PC-3 (cell line): ENCODE results near the gene LLGL2. TPM values are rescaled to one million over a fixed set of nuclear protein-coding genes. Genes with fewer than 3 reads are reported as not detected.

Experiments used
- ATAC-seq: fragments of 200-7000 bp; cut with Tn5 transposase; 2 replicates; pipeline ENCODE4 v1.9.1; 2020; ENCODE audit warnings: mild to moderate bottlenecking, moderate library complexity
- BruUV-seq: library from RNA; stranded (reverse); fragments of 400-500 nt; replicated peaks from 2 replicates; lab custom pipeline; 2021; lab: Mats Ljungman, UMichigan
- CTCF ChIA-PET: fragments of 300-600 bp; sonication (Branson Sonifier 250); formaldehyde crosslinking; loops from one replicate; lab custom pipeline; 2022; ENCODE audit warnings: antibody characterized with exemption; lab: Charles Lee
- POLR2A ChIA-PET: fragments of 300-600 bp; sonication (Branson Sonifier 250); formaldehyde crosslinking; loops from one replicate; lab custom pipeline; 2022; ENCODE audit warnings: antibody characterized with exemption; ENCODE audit not compliant: unreplicated experiment; lab: Charles Lee
- DNase-seq: peaks from one replicate; pipeline ENCODE4 v3.0.0-alpha.2; 2015
- H2AFZ ChIP-seq: fragments of 300-600 bp; sonication (generic); 2 replicates; pipeline ENCODE4 v1.6.0; 2016; ENCODE audit warnings: antibody characterized with exemption, low read length
- H3F3A ChIP-seq: fragments of 300-600 bp; sonication (generic); one replicate; pipeline ENCODE4 v1.6.0; 2017; ENCODE audit warnings: antibody characterized with exemption, low read length, control low read depth, mild to moderate bottlenecking; ENCODE audit not compliant: unreplicated experiment
- H3K27ac ChIP-seq: fragments of 300-600 bp; sonication (generic); 2 replicates; pipeline ENCODE4 v1.5.1; 2016; ENCODE audit warnings: mild to moderate bottlenecking, low read length
- H3K27me3 ChIP-seq: fragments of 300-600 bp; sonication (generic); 2 replicates; pipeline ENCODE4 v1.6.1; 2016; ENCODE audit warnings: low read length, mixed read lengths
- H3K36me3 ChIP-seq: fragments of 300-600 bp; sonication (generic); 2 replicates; pipeline ENCODE4 v1.6.1; 2016; ENCODE audit warnings: low read depth, mixed run types, low read length, mixed read lengths
- H3K4me1 ChIP-seq: fragments of 300-600 bp; sonication (generic); 2 replicates; pipeline ENCODE4 v1.5.1; 2016; ENCODE audit warnings: low read length; ENCODE audit not compliant: insufficient read depth
- H3K4me2 ChIP-seq: fragments of 300-600 bp; sonication (generic); 2 replicates; pipeline ENCODE4 v1.6.0; 2016; ENCODE audit warnings: low read length
- H3K4me3 ChIP-seq: fragments of 300-600 bp; sonication (generic); 2 replicates; pipeline ENCODE4 v1.5.1; 2016; ENCODE audit warnings: mild to moderate bottlenecking, low read length, mixed read lengths
- H3K79me2 ChIP-seq: fragments of 300-600 bp; sonication (generic); 2 replicates; pipeline ENCODE4 v1.6.1; 2017; ENCODE audit warnings: low read length, mixed read lengths
- H3K9ac ChIP-seq: fragments of 300-600 bp; sonication (generic); 2 replicates; pipeline ENCODE4 v1.6.0; 2016; ENCODE audit warnings: mild to moderate bottlenecking, low read length
- H3K9me2 ChIP-seq: fragments of 300-600 bp; sonication (generic); replicated peaks from 2 replicates; pipeline ENCODE4 v1.6.1; 2016; ENCODE audit warnings: mixed run types, low read length, mixed read lengths
- H3K9me3 ChIP-seq: fragments of 300-600 bp; sonication (generic); 2 replicates; pipeline ENCODE4 v1.6.1; 2016; ENCODE audit warnings: low read length, mixed read lengths
- H4K20me1 ChIP-seq: fragments of 300-600 bp; sonication (generic); 2 replicates; pipeline ENCODE4 v1.6.1; 2016; ENCODE audit warnings: low read length, mixed read lengths
- CTCF ChIP-seq: fragments of 300-600 bp; sonication (generic); conservative IDR thresholded peaks from 2 replicates; pipeline ENCODE4 v1.5.1; 2017; ENCODE audit warnings: antibody characterized with exemption, low read depth, mild to moderate bottlenecking, low read length
- EZH2 ChIP-seq: fragments of 300-600 bp; sonication (generic); IDR thresholded peaks from one replicate; pipeline ENCODE4 v1.6.1; 2017; ENCODE audit warnings: antibody characterized with exemption, mild to moderate bottlenecking, low read length; ENCODE audit not compliant: unreplicated experiment
- EZH2phosphoT487 ChIP-seq: fragments of 300-600 bp; sonication (generic); IDR thresholded peaks from 2 replicates; pipeline ENCODE4 v1.6.1; 2018; ENCODE audit warnings: mild to moderate bottlenecking, antibody characterized with exemption, low read length, borderline replicate concordance
- intact Hi-C: fragments of 100-400 bp; cut with micrococcal nuclease; formaldehyde crosslinking; loops from 2 replicates; pipeline ENCODE4 v1.9.0; 2023
- total RNA-seq: library from RNA; depleted of rRNA; stranded (reverse); fragments of >200 nt; gene quantifications from 2 replicates; pipeline ENCODE4 v1.2.3, GENCODE V29; 2014

The LLGL2 gene
- total RNA-seq, 1 experiment from 2014 or later = 92.9 TPM

GRCh38 chr17:75548813-75549212, 23.3 kb downstream of the LLGL2 start:
- peak overlapping the region; percentile 63; the same call in 1 of the 2 replicates for H2AFZ ChIP-seq
- H3K9me3 ChIP-seq = no peaks in the 10 kb centered on the region
- H3K4me2 ChIP-seq = peak overlapping the region; percentile 89
- H3F3A ChIP-seq = no peaks in the 10 kb centered on the region
- ATAC-seq = peak; percentile 8; the same call in 1 of the 2 replicates
- peaks cover 4% of the 10 kb centered on the region for H3K79me2 ChIP-seq
- 0 out of 2 replicates have a peak, but pooled peaks cover 1% of the 10 kb centered on the region for H3K36me3 ChIP-seq
- DNase-seq = no peak
- POLR2A ChIA-PET = no interaction called here
- H3K27me3 ChIP-seq = no peaks in the 10 kb centered on the region
- no peaks in the 10 kb centered on the region for H3K9me2 ChIP-seq
- H3K27ac ChIP-seq = peak overlapping the region; percentile 98
- H3K4me3 ChIP-seq = peak overlapping the region; percentile 5; the same call in 1 of the 2 replicates
- BruUV-seq = no TSS peak
- H3K9ac ChIP-seq = peak overlapping the region; percentile 91
- CTCF ChIA-PET = interaction anchor here (0.5 to 2.9 kb wide), 3 partner anchors 24 to 53 kb away, joined by 4 to 18 read pairs (median 4); partner anchors contain the start of genes LLGL2 and TSEN54
- H3K4me1 ChIP-seq = peaks cover 30% of the 10 kb centered on the region
- TF ChIP-seq EZH2 (no peak), EZH2phosphoT487 (no peak), CTCF (no peak)
- intact Hi-C loops = loop anchor here (2.0 kb wide), 1 partner anchor 24 kb away; the partner anchor contains the start of gene LLGL2
- no peaks in the 10 kb centered on the region for H4K20me1 ChIP-seq

GRCh38 chr17:75549246-75550138, 24.0 kb downstream of the LLGL2 start:
- intact Hi-C loops = loop anchor here (2.0 kb wide), 1 partner anchor 25 kb away; the partner anchor contains the start of gene LLGL2
- ChIA-PET CTCF (interaction anchor here (0.5 to 2.9 kb wide), 5 partner anchors 24 to 123 kb away, joined by 3 to 18 read pairs (median 4); partner anchors contain the start of genes LLGL2 and TSEN54), POLR2A (interaction anchor here (0.5 to 1.0 kb wide), 2 partner anchors 18 to 134 kb away, joined by 3 read pairs; no protein-coding TSS in a partner anchor)
- Histone ChIP-seq H3K27me3 (no peaks in the 10 kb centered on the region), H2AFZ (peak overlapping the region; percentile 63), H4K20me1 (no peaks in the 10 kb centered on the region), H3K4me3 (peak overlapping the region; percentile 57), H3K4me1 (peaks cover 30% of the 10 kb centered on the region), H3K4me2 (peak overlapping the region; percentile 89), H3K9me2 (no peaks in the 10 kb centered on the region), H3F3A (no peaks in the 10 kb centered on the region), H3K9ac (peak overlapping the region; percentile 91), H3K9me3 (no peaks in the 10 kb centered on the region), H3K36me3 (no peaks in the 10 kb centered on the region), H3K27ac (peak overlapping the region; percentile 98), H3K79me2 (peaks cover 4% of the 10 kb centered on the region)
- TF ChIP-seq EZH2 (no peak), CTCF (no peak), EZH2phosphoT487 (no peak)
- TSS peak; percentile 88 for BruUV-seq
- ATAC-seq (peak; percentile 94), DNase-seq (peak; percentile 96)
